Kidney capillary endothelial cell (primary cell): ENCODE measurements around the gene GPR55.
"Not testable (repeated sequence)": the region's sequence is repeated elsewhere in the genome, so short reads cannot be mapped to it uniquely, and the experiment has no call there.

Source experiments
- DNase-seq: peaks from one replicate; pipeline ENCODE4 v3.0.0-alpha.2; 2018; ENCODE audit warnings: low spot score

The GPR55 gene, protein sequence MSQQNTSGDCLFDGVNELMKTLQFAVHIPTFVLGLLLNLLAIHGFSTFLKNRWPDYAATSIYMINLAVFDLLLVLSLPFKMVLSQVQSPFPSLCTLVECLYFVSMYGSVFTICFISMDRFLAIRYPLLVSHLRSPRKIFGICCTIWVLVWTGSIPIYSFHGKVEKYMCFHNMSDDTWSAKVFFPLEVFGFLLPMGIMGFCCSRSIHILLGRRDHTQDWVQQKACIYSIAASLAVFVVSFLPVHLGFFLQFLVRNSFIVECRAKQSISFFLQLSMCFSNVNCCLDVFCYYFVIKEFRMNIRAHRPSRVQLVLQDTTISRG

DNA sequence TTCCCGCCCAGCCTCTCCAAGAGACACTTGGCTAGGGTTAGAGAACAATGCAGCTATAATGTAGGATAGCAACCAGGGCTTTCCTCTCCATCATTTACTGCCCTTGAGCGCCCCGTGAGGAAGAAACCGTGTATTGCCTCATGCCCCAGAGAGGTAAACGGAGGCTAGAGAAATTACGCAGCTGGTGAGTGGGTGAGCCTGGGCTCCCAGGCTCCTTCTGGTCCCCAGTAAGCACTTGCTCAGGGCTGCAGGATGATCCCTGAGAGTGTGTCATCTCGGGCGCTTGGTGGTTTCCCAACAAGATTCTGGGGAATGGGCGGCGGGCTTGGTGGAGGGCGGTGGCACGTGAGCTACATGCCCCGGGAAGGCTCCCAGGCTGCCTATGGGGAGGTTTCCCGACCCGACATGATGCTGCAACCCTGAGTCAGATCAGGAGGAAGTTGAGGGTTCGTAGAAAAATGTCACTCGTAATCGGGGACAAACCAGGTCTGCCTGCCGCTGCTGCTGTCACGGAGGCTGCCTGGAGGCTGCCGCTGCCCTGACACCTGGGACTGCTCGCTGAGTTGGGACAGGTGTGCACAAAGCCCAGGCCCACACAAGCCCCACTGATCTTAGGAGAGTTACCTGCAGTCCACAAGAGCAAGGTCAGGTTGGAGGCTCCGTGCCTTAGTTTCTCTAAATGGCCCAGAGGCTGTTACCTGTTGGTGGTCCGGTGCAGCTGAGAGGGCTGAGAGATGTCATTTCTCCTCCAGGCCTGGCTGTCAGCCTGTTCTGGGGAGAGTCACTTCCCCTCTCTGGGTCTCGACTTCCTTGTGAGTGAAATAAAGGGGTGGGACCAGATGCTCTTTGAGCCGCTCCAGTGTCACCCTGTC lies at the start of gene GPR55:
TSS of gene GPR55 (minus strand) at position 773 of the 872 bp plus-strand sequence. CDS start 14,280 bp downstream, outside the sequence.
- DNase-seq, result no peak

- DNase-seq, result no peak
Observed at GRCh38 chr2:230974096-230974913, 49.3 kb upstream of the GPR55 start.

- DNase-seq, result no peak
Observed at GRCh38 chr2:230972046-230972445, 47.0 kb upstream of the GPR55 start.

DNA sequence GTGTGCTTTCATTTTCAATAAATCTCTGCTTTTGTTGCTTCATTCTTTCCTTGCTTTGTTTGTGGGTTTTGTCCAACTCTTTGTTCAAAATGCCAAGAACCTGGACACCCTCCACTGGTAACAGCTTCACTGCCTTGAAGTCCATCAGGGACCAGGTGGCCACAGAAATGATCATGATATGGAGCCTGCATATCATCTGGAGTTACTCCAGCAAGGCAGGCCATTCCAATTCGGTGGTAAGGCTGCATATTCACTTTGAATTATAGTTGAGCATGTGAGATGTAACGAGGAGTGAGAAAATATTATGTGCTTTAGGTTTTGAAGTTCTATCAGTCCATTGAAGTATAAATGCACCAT lies 44.6 kb upstream of the GPR55 start:
- DNase-seq, result no peak

GRCh38 chr2:230968921-230969658 lies 44.0 kb upstream of the GPR55 start:
- no peak for DNase-seq

GRCh38 chr2:230968314-230968713 lies 43.3 kb upstream of the GPR55 start:
- not testable (repeated sequence) for DNase-seq

GRCh38 chr2:230967113-230967512 lies 42.1 kb upstream of the GPR55 start:
- no peak for DNase-seq

- no peak for DNase-seq
Observed at GRCh38 chr2:230964136-230964730, 39.2 kb upstream of the GPR55 start.

DNA sequence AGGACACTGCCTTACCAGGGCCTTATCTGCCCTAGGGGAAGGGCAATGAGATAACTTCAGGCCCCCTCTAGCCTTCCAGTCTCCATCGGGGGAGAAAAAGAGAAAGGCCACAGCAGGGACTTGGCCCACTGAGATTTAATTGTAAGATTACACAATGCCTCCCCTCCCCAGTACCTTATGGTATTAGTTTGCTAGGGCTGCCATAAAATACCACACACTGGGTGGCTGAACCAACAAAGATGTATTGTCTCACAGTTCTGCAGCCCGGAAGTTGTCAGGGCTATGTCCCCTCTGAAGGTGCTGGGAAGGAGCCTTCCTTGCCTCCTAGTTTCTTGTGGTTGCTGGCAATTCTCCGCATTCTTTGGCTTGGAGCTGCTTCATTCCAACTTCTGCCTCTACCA lies 36.0 kb upstream of the GPR55 start:
- DNase-seq, result no peak

GRCh38 chr2:230960026-230960425 lies 35.0 kb upstream of the GPR55 start:
- DNase-seq, result no peak

GRCh38 chr2:230958820-230959756 lies 34.0 kb upstream of the GPR55 start:
- DNase-seq, result no peak

DNA sequence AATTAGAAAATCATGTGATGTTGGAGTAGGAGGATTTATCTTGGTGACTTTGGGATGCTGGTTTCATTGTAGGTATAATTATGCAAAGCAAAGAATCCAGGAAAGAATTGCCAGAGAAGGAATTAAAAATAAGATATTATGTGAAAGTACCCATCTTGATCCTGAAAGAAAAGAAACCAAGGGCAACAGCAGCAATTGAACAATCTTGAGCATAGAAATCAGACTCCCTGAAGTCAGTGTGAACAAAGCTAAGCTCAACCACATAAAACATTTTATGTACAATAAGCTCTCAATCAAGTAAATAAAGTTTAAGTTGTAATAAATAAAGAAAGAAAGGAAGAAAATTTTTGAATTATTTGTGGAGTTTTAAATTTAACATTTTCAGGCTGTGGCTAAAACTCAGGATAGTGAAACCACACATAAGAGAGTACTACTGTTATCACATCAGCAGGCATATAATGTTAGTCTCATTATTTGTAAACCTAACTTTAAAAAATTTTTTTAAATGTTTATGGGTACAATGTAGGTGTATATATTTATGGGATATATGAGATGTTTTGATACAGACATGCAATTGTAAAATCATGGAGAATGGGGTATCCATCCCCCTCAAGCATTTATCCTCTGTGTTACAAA lies 32.8 kb upstream of the GPR55 start:
- DNase-seq, result no peak

DNA sequence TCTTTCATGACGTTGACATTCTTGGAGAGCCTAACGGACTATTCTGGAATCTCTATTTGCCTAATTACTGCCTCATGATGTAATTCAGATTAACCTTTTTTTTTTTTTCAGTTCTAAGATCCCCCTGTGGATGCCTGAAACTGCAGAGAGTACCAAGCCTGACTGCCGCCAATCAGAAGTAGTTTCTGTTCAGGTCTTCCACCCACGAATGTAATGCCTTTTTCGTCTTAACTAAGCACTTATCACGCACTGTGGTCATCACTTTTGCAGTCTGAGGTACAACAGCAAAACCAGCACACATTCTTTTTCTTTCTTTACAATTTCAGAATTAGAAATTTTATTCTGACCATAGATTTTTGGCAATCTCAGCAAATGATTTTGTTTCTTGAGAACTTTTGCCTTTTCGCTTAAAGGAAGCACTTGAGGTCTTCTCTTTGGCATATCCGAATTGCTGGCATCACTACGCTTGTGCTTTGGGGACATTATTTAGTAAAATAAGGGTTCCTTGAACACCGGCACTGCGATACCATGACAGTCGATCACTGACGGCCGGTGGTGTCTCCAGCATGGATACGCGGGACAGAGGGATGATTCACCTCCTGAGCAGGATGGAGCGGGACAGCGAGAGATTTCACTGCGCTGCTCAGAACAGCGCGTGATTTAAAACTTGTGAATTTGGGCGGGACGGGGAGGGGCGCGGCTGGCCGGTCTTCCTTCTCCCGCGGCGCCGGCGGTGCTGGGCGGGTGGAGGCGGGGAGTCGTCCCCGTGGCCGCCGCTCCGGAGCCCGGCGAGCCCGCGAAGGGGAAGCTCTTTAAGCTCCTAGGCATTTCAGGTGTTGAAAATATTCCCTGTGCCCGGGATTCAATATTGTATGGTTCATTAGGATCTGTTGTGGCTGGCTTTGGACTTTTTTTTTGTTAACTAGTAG lies 32.0 kb upstream of the GPR55 start:
- DNase-seq, result peak; percentile 31

DNA sequence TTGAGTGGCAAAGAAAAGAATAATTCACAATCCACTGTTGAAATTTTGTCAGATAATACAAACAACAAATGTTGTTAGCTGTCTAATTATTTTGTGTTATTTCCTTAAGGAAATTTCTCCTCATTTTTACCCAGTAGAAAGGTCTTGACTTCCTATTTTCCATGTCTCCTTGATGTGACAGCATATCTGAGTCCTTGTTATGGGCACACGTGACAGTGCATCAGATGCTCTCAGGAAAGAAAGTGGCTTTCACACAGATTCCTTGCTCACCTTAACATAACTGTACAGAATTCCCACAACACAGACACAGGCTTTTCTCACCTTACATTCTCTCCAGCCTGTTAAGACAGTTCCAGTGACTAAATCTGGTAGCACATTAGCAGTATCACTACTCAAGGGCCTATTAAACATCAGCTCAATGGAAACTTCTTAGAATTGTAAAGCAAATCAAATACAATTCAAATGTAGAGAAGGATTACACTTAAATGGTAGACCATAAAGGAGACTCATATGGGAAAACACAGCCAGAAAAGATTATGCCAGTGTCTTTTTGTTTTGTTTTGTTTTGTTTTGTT lies 30.2 kb upstream of the GPR55 start:
- DNase-seq, result no peak

- no peak for DNase-seq
Observed at GRCh38 chr2:230954746-230955145, 29.7 kb upstream of the GPR55 start.

DNA sequence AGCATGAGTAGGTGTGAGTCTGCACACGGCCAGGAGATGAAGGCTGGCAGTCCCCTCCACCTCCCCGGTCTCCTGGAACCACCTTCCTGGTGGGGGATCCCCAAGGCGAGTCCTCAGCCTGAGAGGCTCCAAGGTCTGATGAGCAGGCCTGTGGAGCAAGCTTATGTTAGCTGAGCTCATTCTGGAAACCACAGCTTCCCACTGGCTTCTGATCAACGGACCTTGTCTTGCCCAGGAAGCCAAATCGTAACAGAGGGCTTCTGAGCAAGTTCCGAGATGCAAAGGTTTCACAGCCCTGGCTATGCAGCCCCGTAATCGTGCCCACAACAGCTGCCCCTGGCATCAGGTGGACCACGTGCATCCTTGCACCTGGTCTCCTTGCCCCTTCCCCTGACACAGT lies 28.8 kb upstream of the GPR55 start:
- DNase-seq, result no peak

- no peak for DNase-seq
Observed at GRCh38 chr2:230952226-230952956, 27.3 kb upstream of the GPR55 start.

DNA sequence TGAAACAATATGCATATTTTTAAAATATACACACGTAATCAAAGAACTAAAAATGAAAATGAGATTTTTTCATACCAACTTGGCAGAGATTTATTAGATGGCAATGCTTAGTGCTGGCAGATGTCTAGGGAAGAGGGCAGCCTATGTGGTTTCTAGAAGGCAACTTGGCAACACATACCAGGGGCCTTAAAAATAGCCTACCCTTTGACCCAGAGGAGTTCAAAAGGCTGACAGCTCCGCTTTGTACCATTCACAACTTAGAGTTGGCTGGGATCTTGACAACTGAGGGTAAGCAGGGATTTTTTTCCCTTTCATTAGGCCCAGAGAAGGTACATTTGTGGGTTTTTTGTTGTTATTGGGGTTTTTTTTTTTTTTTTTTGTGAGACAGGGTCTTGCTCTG lies 26.4 kb upstream of the GPR55 start:
- DNase-seq, result no peak
